GM18519 (cell line): ENCODE data around the gene SPINT2.
A peak's percentile ranks its signal among the peaks of the same experiment; 100 is the strongest.

Source experiments
- ATAC-seq: cut with Tn5 transposase; IDR thresholded peaks from one replicate; pipeline ENCODE4 v1.9.1; 2021; ENCODE audit warnings: mild to moderate bottlenecking, moderate library complexity; ENCODE audit not compliant: unreplicated experiment, low FRiP score

The SPINT2 gene

GRCh38 chr19:38289955-38290354 is 25.6 kb downstream of the SPINT2 start:
- no peak for ATAC-seq

GRCh38 chr19:38290631-38291147 is 26.3 kb downstream of the SPINT2 start:
- ATAC-seq = no peak

GRCh38 chr19:38291855-38292254 is 27.5 kb downstream of the SPINT2 start:
- no peak for ATAC-seq

GRCh38 chr19:38293281-38293680 is 28.9 kb downstream of the SPINT2 start:
- ATAC-seq = no peak

- ATAC-seq = no peak
These were observed 29.7 kb downstream of the SPINT2 start for GRCh38 chr19:38294090-38294489.

GRCh38 chr19:38298821-38299680 is 34.7 kb downstream of the SPINT2 start:
- ATAC-seq = no peak

GRCh38 chr19:38303517-38304351 is 39.4 kb downstream of the SPINT2 start, which contains the start of gene C19orf33:
C19orf33 (plus strand) TSS chr19:38304251; CDS start chr19:38304262, 11 bp downstream.
- no peak for ATAC-seq

GRCh38 chr19:38304352-38304865 is 40.0 kb downstream of the SPINT2 start:
- ATAC-seq = no peak

GRCh38 chr19:38304866-38305429 is 40.6 kb downstream of the SPINT2 start:
- no peak for ATAC-seq

- ATAC-seq = no peak
These were observed 41.9 kb downstream of the SPINT2 start for GRCh38 chr19:38306236-38306635.

GRCh38 chr19:38307076-38307475 is 42.7 kb downstream of the SPINT2 start:
- ATAC-seq = no peak

- ATAC-seq = no peak
These were observed 43.2 kb downstream of the SPINT2 start for GRCh38 chr19:38307597-38307996.

GRCh38 chr19:38308006-38308766 is 43.8 kb downstream of the SPINT2 start:
- ATAC-seq = no peak

GRCh38 chr19:38308926-38309614 is 44.7 kb downstream of the SPINT2 start:
- ATAC-seq = no peak

- no peak for ATAC-seq
These were observed 45.4 kb downstream of the SPINT2 start for GRCh38 chr19:38309615-38310278.

- ATAC-seq = no peak
These were observed 45.9 kb downstream of the SPINT2 start for GRCh38 chr19:38310279-38310670.

- no peak for ATAC-seq
These were observed 46.6 kb downstream of the SPINT2 start for GRCh38 chr19:38310986-38311385.

- ATAC-seq = peak; percentile 68
These were observed 51.5 kb downstream of the SPINT2 start, which contains the start of gene YIF1B for GRCh38 chr19:38315657-38316476. YIF1B (minus strand) TSS chr19:38315947; CDS start chr19:38315917, 30 bp downstream.
